Panc1 (cell line): Measurements from ENCODE around the gene STARD10. TPM values are rescaled to one million over a fixed set of nuclear protein-coding genes. Genes with fewer than 3 reads are reported as not detected.

Experiments used
- ATAC-seq: fragments of 200-7000 bp; cut with Tn5 transposase; 2 replicates; pipeline ENCODE4 v1.9.1; 2020; ENCODE audit warnings: mild to moderate bottlenecking, moderate library complexity
- BruUV-seq: library from RNA; stranded (reverse); fragments of 400-500 nt; replicated peaks from 2 replicates; lab custom pipeline; 2021; lab: Mats Ljungman, UMichigan
- CTCF ChIA-PET: fragments of 300-600 bp; sonication (Branson Sonifier 250); formaldehyde crosslinking; loops from one replicate; lab custom pipeline; 2022; ENCODE audit warnings: antibody characterized with exemption; lab: Charles Lee
- POLR2A ChIA-PET: fragments of 300-600 bp; sonication (Branson Sonifier 250); formaldehyde crosslinking; loops from one replicate; lab custom pipeline; 2022; ENCODE audit warnings: antibody characterized with exemption; lab: Charles Lee
- DNase-seq: peaks from one replicate; pipeline ENCODE4 v3.0.0-alpha.2; 2010; ENCODE audit warnings: low read depth, low spot score
- H3K27ac ChIP-seq: 2 replicates; pipeline ENCODE4 v1.5.1; 2011; ENCODE audit warnings: mild to moderate bottlenecking, low read length, inconsistent platforms
- H3K27me3 ChIP-seq: fragments of 200-500 bp; sonication (Bioruptor generic); 2 replicates; pipeline ENCODE4 v1.6.0; 2014; ENCODE audit warnings: low read length, inconsistent platforms; ENCODE audit not compliant: control insufficient read depth, insufficient read depth
- H3K36me3 ChIP-seq: fragments of 200-500 bp; sonication (Bioruptor generic); 2 replicates; pipeline ENCODE4 v1.5.1; 2014; ENCODE audit warnings: inconsistent platforms, mild to moderate bottlenecking, low read length, moderate library complexity; ENCODE audit not compliant: control insufficient read depth, insufficient read depth
- H3K4me1 ChIP-seq: 2 replicates; pipeline ENCODE4 v1.5.1; 2011; ENCODE audit warnings: inconsistent platforms, mild to moderate bottlenecking, low read length, moderate library complexity; ENCODE audit not compliant: control insufficient read depth, insufficient read depth
- H3K4me3 ChIP-seq, 2 experiments: 2 replicates each; pipeline ENCODE4 v1.5.1; 2011 to 2012; ENCODE audit warnings: low read depth in 2 of 2, low read length in 2 of 2, mild to moderate bottlenecking in 2 of 2, inconsistent platforms in 1 of 2, moderate library complexity in 1 of 2
- H3K9me3 ChIP-seq: fragments of 200-500 bp; sonication (Bioruptor generic); 2 replicates; pipeline ENCODE4 v1.5.1; 2014; ENCODE audit warnings: low read depth, mild to moderate bottlenecking, inconsistent platforms, low read length, moderate library complexity; ENCODE audit not compliant: control insufficient read depth, insufficient read depth
- CTCF ChIP-seq: fragments of 450-650 bp; IDR thresholded peaks from 2 replicates; pipeline ENCODE4 v1.5.1; 2017; ENCODE audit warnings: mild to moderate bottlenecking
- POLR2AphosphoS5 ChIP-seq: IDR thresholded peaks from 2 replicates; pipeline ENCODE4 v1.6.1; 2012; ENCODE audit warnings: mild to moderate bottlenecking, low read depth, low read length, moderate library complexity
- REST ChIP-seq, 2 experiments: IDR thresholded peaks; 2 replicates each; pipeline ENCODE4 v1.6.1; 2011 to 2012; ENCODE audit warnings: low read depth in 2 of 2, control low read depth in 1 of 2, low read length in 1 of 2, mild to moderate bottlenecking in 1 of 2, moderate library complexity in 1 of 2; ENCODE audit not compliant: insufficient read depth in 1 of 2
- SIN3A ChIP-seq: IDR thresholded peaks from 2 replicates; pipeline ENCODE4 v1.6.1; 2012; ENCODE audit warnings: low read depth, mild to moderate bottlenecking, low read length, moderate library complexity, borderline replicate concordance; ENCODE audit not compliant: insufficient read depth
- TCF7L2 ChIP-seq: IDR thresholded peaks from 2 replicates; pipeline ENCODE4 v1.6.1; 2011; ENCODE audit warnings: mild to moderate bottlenecking, low read depth, low read length, inconsistent platforms
- in situ Hi-C: cut with HindIII; loops from 2 replicates; pipeline ENCODE4 v1.10.0; 2016; ENCODE audit warnings: low sequenced_read_pairs, low pct_unique_long_range_greater_than_20kb
- intact Hi-C: fragments of 100-400 bp; cut with micrococcal nuclease; formaldehyde crosslinking; loops from one replicate; pipeline ENCODE4 v1.10.0; 2022; ENCODE audit not compliant: unreplicated experiment
- total RNA-seq: library from RNA; stranded (reverse); gene quantifications from one replicate; pipeline ENCODE4 v1.2.1, GENCODE V29; 2021; ENCODE audit not compliant: unreplicated experiment

Gene STARD10
- total RNA-seq, 1 experiment from 2014 or later = 32.1 TPM

- intact Hi-C loops = no loop called here
- no peak for TF ChIP-seq REST (IDR thresholded peaks at IDR 0.05; ENCODE audit: insufficient read depth in 1 of 2, low read depth in 2 of 2, low read length in 1 of 2)
- no peak for TF ChIP-seq TCF7L2
- no peak for TF ChIP-seq POLR2AphosphoS5
- no peak for TF ChIP-seq SIN3A
- TF ChIP-seq CTCF = no peak
- in situ Hi-C loops = no loop called here
Measured at GRCh38 chr11:72737336-72737735, 56.5 kb downstream of the STARD10 start.

GRCh38 chr11:72736452-72737069 lies 57.3 kb downstream of the STARD10 start:
- intact Hi-C loops (no loop called here), in situ Hi-C loops (no loop called here)
- ChIA-PET CTCF (interaction anchor here (1.0 kb wide), 1 partner anchor 12 kb away, joined by 3 read pairs; no protein-coding TSS in a partner anchor), POLR2A (no interaction called here)
- no peak overlapping the region for H3K27ac ChIP-seq
- peak; percentile 60 for ATAC-seq
- H3K36me3 ChIP-seq = no peaks in the 10 kb centered on the region
- no peak for DNase-seq
- no peaks in the 10 kb centered on the region for H3K9me3 ChIP-seq
- H3K4me1 ChIP-seq = peaks cover 7% of the 10 kb centered on the region
- no peaks in the 10 kb centered on the region for H3K27me3 ChIP-seq
- TF ChIP-seq SIN3A (no peak), TCF7L2 (no peak), CTCF (no peak), REST (IDR thresholded peaks at IDR 0.05; ENCODE audit: insufficient read depth in 1 of 2, low read depth in 2 of 2, low read length in 1 of 2) (no peak), POLR2AphosphoS5 (no peak)
- BruUV-seq = no TSS peak
- H3K4me3 ChIP-seq = no peak overlapping the region

More at GRCh38 chr11:72737336-72737735, 56.5 kb downstream of the STARD10 start:
- peaks cover 15% of the 10 kb centered on the region for H3K4me1 ChIP-seq
- no peak overlapping the region for H3K27ac ChIP-seq
- H3K4me3 ChIP-seq = no peak overlapping the region
- DNase-seq (no peak), ATAC-seq (no peak)
- ChIA-PET POLR2A (no interaction called here), CTCF (interaction anchor here (1.0 kb wide), 1 partner anchor 12 kb away, joined by 3 read pairs; no protein-coding TSS in a partner anchor)
- no peaks in the 10 kb centered on the region for H3K27me3 ChIP-seq
- H3K9me3 ChIP-seq = no peaks in the 10 kb centered on the region
- BruUV-seq = no TSS peak
- H3K36me3 ChIP-seq = no peaks in the 10 kb centered on the region
